ENCODE data around the gene ETV3. TPM values are rescaled to one million over a fixed set of nuclear protein-coding genes. Genes with fewer than 3 reads are reported as not detected.

ETV3 gene
- total and polyA plus RNA-seq, 7 donors = 5.5 to 22.7 (median 16.3) TPM

DNA sequence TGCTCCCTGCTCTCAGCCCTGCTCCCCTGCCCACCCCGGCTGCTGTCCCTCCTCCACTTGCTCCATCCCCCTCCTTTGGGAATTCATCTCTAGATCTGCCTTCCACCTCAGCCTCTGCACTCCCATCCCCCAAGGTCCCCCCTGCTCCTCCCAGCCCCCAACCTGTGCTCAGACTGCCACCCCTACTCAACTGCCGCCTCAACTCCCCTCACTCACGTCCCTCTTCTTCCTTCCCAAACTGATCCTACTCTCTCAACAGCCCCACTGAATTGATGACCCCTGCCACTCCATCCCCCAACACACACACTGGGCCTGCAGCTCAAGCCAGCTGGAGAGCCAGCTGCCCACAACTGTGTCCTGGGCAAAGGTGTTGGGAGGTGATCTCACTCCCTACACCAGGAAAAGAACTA, 22.8 kb downstream of the ETV3 start:
- no peaks in the 10 kb centered on the region for H3K36me3 ChIP-seq (ENCODE audit: insufficient read depth in 1 of 2, low read depth in 1 of 2)
- intact Hi-C loops (cut with DNase I) = no loop called here
- H3K27me3 ChIP-seq (ENCODE audit: insufficient read depth in 3 of 3, low read length in 2 of 3) = peaks cover 0 to 26% (median 0%) of the 10 kb centered on the region in 3 donors
- H3K9me3 ChIP-seq = no peaks in the 10 kb centered on the region
- no peak overlapping the region for H3K27ac ChIP-seq
- H3K4me3 ChIP-seq = no peak overlapping the region
- TF ChIP-seq CTCF (IDR thresholded peaks at IDR 0.05) = no peak
- 45 to 68% (median 56%) methylated on average over 3 of the region's 3 CpGs for WGBS, 3 donors
- ATAC-seq (no peak), DNase-seq (no peak)
- H3K4me1 ChIP-seq = no peaks in the 10 kb centered on the region

GRCh38 chr1:157114183-157115121, 23.7 kb downstream of the ETV3 start:
- DNase-seq (no peak), ATAC-seq (no peak)
- Histone ChIP-seq H3K4me3 (no peak overlapping the region), H3K4me1 (no peaks in the 10 kb centered on the region), H3K9me3 (no peaks in the 10 kb centered on the region), H3K36me3 (ENCODE audit: insufficient read depth in 1 of 2, low read depth in 1 of 2) (no peaks in the 10 kb centered on the region), H3K27me3 (ENCODE audit: insufficient read depth in 3 of 3, low read length in 2 of 3) (peaks cover 0 to 29% (median 0%) of the 10 kb centered on the region in 3 donors), H3K27ac (no peak overlapping the region)
- TF ChIP-seq CTCF (IDR thresholded peaks at IDR 0.05) = no peak
- WGBS, 3 donors = 73 to 74% (median 73%) methylated on average over 16 to 18 of the region's 18 CpGs
- intact Hi-C loops (cut with DNase I) = no loop called here

DNA sequence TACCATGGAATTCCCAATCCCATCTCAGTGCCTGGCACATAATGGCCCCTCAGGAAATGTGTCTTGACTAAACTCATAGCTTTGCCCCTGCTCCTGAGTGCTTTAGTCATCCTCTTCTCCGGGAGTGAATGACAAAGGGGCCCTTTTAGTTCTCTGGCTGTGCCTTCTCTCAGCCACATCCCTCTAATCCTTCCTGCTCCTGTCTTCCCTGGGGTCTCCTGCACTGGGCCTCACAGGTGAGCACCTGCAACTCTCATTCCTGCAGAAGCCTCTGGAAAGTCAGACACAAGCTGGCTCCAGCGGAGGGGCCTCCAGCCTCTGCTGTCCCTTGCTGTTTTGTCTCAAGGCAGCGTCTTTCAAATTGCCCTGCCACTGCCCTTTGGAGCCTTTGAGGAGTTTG, 24.6 kb downstream of the ETV3 start:
- no peaks in the 10 kb centered on the region for H3K36me3 ChIP-seq (ENCODE audit: insufficient read depth in 1 of 2, low read depth in 1 of 2)
- no peak overlapping the region for H3K4me3 ChIP-seq
- intact Hi-C loops (cut with DNase I) = no loop called here
- WGBS, 3 donors = 61 to 73% (median 64%) methylated on average over 3 of the region's 3 CpGs
- DNase-seq (no peak), ATAC-seq (no peak)
- TF ChIP-seq CTCF (IDR thresholded peaks at IDR 0.05) = no peak
- no peak overlapping the region for H3K27ac ChIP-seq
- no peaks in the 10 kb centered on the region for H3K9me3 ChIP-seq
- H3K4me1 ChIP-seq = no peaks in the 10 kb centered on the region
- peaks cover 0 to 37% (median 2%) of the 10 kb centered on the region in 3 donors for H3K27me3 ChIP-seq (ENCODE audit: insufficient read depth in 3 of 3, low read length in 2 of 3)

DNA sequence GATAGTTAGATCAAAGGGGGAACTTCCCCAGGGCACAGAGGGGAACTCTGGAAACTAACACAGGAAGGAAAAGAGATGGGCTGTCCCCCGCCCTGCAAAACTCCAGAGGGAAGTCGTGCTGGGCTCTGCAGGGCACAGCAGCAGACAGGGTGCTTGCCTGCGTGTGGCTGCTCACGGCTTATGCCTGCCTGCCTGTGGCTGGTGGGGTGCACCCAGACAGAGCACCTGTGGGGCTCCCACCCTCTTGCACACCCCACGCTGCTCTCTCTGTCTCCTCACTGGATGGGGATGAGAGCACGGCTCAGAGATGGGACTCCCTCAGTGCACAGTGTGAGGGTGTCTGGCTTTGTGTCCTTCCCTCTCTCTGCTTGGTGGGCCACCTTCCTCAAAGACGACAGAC, 25.1 kb downstream of the ETV3 start:
- intact Hi-C loops (cut with DNase I) = no loop called here
- 58 to 62% (median 59%) methylated on average over 7 of the region's 7 CpGs for WGBS, 3 donors
- H3K36me3 ChIP-seq (ENCODE audit: insufficient read depth in 1 of 2, low read depth in 1 of 2) = no peaks in the 10 kb centered on the region
- ATAC-seq (no peak), DNase-seq (no peak)
- H3K27ac ChIP-seq = no peak overlapping the region
- peaks cover 0 to 42% (median 4%) of the 10 kb centered on the region in 3 donors for H3K27me3 ChIP-seq (ENCODE audit: insufficient read depth in 3 of 3, low read length in 2 of 3)
- H3K4me3 ChIP-seq = no peak overlapping the region
- H3K4me1 ChIP-seq = no peaks in the 10 kb centered on the region
- no peak for TF ChIP-seq CTCF (IDR thresholded peaks at IDR 0.05)
- H3K9me3 ChIP-seq = no peaks in the 10 kb centered on the region
